ENCODE measurements around the gene TOR4A. TPM values are rescaled to one million over a fixed set of nuclear protein-coding genes. Genes with fewer than 3 reads are reported as not detected.
A peak's percentile ranks its signal among the peaks of the same experiment; 100 is the strongest.

TOR4A gene
- total RNA-seq, 2 donors from 2014 or later = 1.6 to 7.3 TPM

- no peak for DNase-seq (ENCODE audit: low spot score)
- Histone ChIP-seq H3K27ac (no peak overlapping the region), H3K4me1 (replicated peaks) (peaks cover 33% of the 10 kb centered on the region), H3K9me3 (no peaks in the 10 kb centered on the region), H3K4me3 (no peak overlapping the region), H3K36me3 (no peaks in the 10 kb centered on the region), H3K27me3 (replicated peaks; ENCODE audit: insufficient read depth) (no peaks in the 10 kb centered on the region)
- WGBS = 87% methylated on average over 11 of the region's 15 CpGs
- intact Hi-C loops (cut with DNase I) = no loop called here
- TF ChIP-seq POLR2AphosphoS5 (IDR thresholded peaks at IDR 0.05) = no peak
These were observed 32.1 kb downstream of the TOR4A start for GRCh38 chr9:137309368-137310188.

- H3K4me1 ChIP-seq (replicated peaks) = peaks cover 24% of the 10 kb centered on the region
- WGBS = 72% methylated on average over 20 of the region's 20 CpGs
- H3K27me3 ChIP-seq (replicated peaks; ENCODE audit: insufficient read depth) = no peaks in the 10 kb centered on the region
- peak overlapping the region in 1 of 2 donors; percentile 45 for H3K27ac ChIP-seq
- no peaks in the 10 kb centered on the region for H3K36me3 ChIP-seq
- no peaks in the 10 kb centered on the region for H3K9me3 ChIP-seq
- no peak overlapping the region for H3K4me3 ChIP-seq
- no peak for DNase-seq (ENCODE audit: low spot score)
- intact Hi-C loops (cut with DNase I) = no loop called here
- TF ChIP-seq CTCF (IDR thresholded peaks at IDR 0.05) (no peak), POLR2A (IDR thresholded peaks at IDR 0.05) (peak; percentile 21), POLR2AphosphoS5 (IDR thresholded peaks at IDR 0.05) (no peak)
These were observed 32.9 kb downstream of the TOR4A start for GRCh38 chr9:137310189-137311052.

- no peaks in the 10 kb centered on the region for H3K36me3 ChIP-seq
These were observed 33.9 kb downstream of the TOR4A start for GRCh38 chr9:137311171-137311985.

DNA sequence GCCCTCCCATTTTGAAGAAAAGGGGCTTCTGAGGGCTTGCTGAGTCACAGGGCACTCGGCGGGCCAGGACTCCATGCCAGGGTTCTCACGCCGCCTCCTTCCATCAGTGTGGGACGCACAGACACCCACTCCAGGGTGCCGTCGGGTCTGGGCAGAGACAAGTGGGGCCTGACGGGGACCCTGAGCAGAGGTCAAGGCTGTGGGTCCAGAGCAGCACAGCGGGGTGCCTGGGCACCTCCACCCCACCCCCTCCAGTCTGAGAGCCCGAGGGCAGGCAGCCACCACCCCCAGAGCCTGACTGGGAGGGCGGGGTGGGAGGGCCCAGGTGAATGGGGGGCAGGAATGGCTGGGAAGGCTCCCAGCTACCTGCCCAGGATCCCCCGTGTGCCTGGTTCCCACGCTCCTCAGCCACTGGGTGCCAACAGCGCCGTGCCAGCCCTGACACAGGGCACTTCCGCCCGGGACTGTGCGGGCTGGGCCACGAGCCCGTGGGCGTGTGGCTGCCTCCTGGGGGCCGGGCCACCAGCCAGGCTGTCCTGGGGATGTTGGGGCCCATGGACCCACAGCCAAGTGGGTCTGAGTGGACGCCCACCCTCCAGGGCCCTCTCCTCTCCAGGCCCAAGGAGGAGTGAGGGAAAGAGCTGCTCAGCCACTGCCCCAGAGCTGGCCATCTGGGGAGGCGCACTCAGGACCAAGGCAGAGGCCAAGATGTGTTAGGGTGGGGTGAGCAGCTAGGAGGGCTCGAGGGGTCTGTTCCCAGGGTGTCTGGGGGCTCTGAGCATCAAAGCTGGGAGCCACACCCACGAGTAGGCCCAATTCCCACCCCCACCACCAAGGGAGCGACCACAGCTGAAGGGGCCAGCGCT, 34.7 kb downstream of the TOR4A start:
- H3K4me1 ChIP-seq (replicated peaks) = peaks cover 20% of the 10 kb centered on the region
- 59% methylated on average over 27 of the region's 28 CpGs for WGBS
- no peaks in the 10 kb centered on the region for H3K36me3 ChIP-seq
- TF ChIP-seq POLR2AphosphoS5 (IDR thresholded peaks at IDR 0.05) = no peak
- peak; percentile 17 for TF ChIP-seq POLR2A (IDR thresholded peaks at IDR 0.05)
- H3K27ac ChIP-seq = peak overlapping the region; percentile 25 to 59
- DNase-seq (ENCODE audit: low spot score) = no peak
- intact Hi-C loops (cut with DNase I) = no loop called here
- H3K27me3 ChIP-seq (replicated peaks; ENCODE audit: insufficient read depth) = peaks cover 2% of the 10 kb centered on the region
- no peaks in the 10 kb centered on the region for H3K9me3 ChIP-seq
- no peak overlapping the region for H3K4me3 ChIP-seq

More at GRCh38 chr9:137311171-137311985, 33.9 kb downstream of the TOR4A start:
- peaks cover 2% of the 10 kb centered on the region for H3K27me3 ChIP-seq (replicated peaks; ENCODE audit: insufficient read depth)
- TF ChIP-seq CTCF (IDR thresholded peaks at IDR 0.05) (no peak), POLR2AphosphoS5 (IDR thresholded peaks at IDR 0.05) (peak; percentile 63)
- DNase-seq (ENCODE audit: low spot score) = peak; percentile 81
- WGBS = 82% methylated on average over 15 of the region's 27 CpGs
- H3K9me3 ChIP-seq = no peaks in the 10 kb centered on the region
- peaks cover 20% of the 10 kb centered on the region for H3K4me1 ChIP-seq (replicated peaks)
- intact Hi-C loops (cut with DNase I) = no loop called here
- H3K27ac ChIP-seq = peak overlapping the region; percentile 25 to 59
- no peak overlapping the region for H3K4me3 ChIP-seq

GRCh38 chr9:137312852-137313325, 35.4 kb downstream of the TOR4A start:
- H3K4me1 ChIP-seq (replicated peaks) = peaks cover 18% of the 10 kb centered on the region
- intact Hi-C loops (cut with DNase I) = no loop called here

More at GRCh38 chr9:137312852-137313325, 35.4 kb downstream of the TOR4A start:
- no peaks in the 10 kb centered on the region for H3K36me3 ChIP-seq
- no peaks in the 10 kb centered on the region for H3K9me3 ChIP-seq
- TF ChIP-seq POLR2AphosphoS5 (IDR thresholded peaks at IDR 0.05) (no peak), CTCF (IDR thresholded peaks at IDR 0.05) (no peak), POLR2A (IDR thresholded peaks at IDR 0.05) (no peak)
- H3K4me3 ChIP-seq = no peak overlapping the region
- H3K27me3 ChIP-seq (replicated peaks; ENCODE audit: insufficient read depth) = peaks cover 2% of the 10 kb centered on the region
- 90% methylated on average over 6 of the region's 6 CpGs for WGBS
- no peak for DNase-seq (ENCODE audit: low spot score)
- no peak overlapping the region for H3K27ac ChIP-seq

Measured in prostate gland (tissue), 2 donors.